ENCODE data around the gene CNDP2.

Gene CNDP2

DNA sequence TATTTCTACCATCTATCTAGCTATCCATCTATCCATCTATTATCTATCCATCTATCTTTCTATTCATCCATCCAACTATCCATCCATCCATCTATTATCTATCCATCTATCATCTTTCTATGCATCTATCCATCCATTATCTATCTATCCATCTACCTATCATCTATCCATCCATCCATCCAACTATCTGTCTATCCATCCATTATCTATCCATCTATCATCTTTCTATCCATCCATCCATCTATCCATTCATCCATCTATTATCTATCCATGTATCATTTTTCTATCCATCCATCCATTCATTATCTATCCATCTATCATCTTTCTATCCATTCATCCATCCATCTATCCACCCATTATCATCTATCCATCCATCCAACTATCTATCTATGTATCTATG, 76.9 kb downstream of the CNDP2 start:
- no peak for ATAC-seq
- TF ChIP-seq ARNTL (CRISPR knock-in tag; IDR thresholded peaks at IDR 0.05; ENCODE audit: borderline replicate concordance, low read depth) = no peak

All from SK-N-SH treated with all-trans-retinoic acid at 6 μM for 48 hours (cell line).